T-helper 1 cell treated with Interleukin-12 subunit alpha and Interleukin-12 subunit beta and Interleukin-4 antibody, amounts not matched to agents 30 ng/mL and 1 ng/mL, for 36 hours (primary cell): ENCODE results near the gene CCDC57. TPM values are rescaled to one million over a fixed set of nuclear protein-coding genes. Genes with fewer than 3 reads are reported as not detected.

ENCODE experiments used
- intact Hi-C: fragments of 100-400 bp; cut with micrococcal nuclease; formaldehyde crosslinking; loops from one replicate; pipeline ENCODE4 v1.15.1; 2024
- total RNA-seq: library from RNA; stranded (reverse); gene quantifications from 2 replicates; pipeline ENCODE4 v1.2.3, GENCODE V29; 2022

The CCDC57 gene
- total RNA-seq, 1 donor from 2014 or later = 75.3 TPM

DNA sequence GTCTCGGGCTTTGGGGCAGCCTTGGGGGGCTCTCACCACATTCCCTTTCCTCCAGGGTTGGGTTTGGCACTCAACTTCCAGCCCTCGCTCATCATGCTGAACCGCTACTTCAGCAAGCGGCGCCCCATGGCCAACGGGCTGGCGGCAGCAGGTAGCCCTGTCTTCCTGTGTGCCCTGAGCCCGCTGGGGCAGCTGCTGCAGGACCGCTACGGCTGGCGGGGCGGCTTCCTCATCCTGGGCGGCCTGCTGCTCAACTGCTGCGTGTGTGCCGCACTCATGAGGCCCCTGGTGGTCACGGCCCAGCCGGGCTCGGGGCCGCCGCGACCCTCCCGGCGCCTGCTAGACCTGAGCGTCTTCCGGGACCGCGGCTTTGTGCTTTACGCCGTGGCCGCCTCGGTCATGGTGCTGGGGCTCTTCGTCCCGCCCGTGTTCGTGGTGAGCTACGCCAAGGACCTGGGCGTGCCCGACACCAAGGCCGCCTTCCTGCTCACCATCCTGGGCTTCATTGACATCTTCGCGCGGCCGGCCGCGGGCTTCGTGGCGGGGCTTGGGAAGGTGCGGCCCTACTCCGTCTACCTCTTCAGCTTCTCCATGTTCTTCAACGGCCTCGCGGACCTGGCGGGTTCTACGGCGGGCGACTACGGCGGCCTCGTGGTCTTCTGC, 24.6 kb upstream of the CCDC57 start:
- intact Hi-C loops = no loop called here

DNA sequence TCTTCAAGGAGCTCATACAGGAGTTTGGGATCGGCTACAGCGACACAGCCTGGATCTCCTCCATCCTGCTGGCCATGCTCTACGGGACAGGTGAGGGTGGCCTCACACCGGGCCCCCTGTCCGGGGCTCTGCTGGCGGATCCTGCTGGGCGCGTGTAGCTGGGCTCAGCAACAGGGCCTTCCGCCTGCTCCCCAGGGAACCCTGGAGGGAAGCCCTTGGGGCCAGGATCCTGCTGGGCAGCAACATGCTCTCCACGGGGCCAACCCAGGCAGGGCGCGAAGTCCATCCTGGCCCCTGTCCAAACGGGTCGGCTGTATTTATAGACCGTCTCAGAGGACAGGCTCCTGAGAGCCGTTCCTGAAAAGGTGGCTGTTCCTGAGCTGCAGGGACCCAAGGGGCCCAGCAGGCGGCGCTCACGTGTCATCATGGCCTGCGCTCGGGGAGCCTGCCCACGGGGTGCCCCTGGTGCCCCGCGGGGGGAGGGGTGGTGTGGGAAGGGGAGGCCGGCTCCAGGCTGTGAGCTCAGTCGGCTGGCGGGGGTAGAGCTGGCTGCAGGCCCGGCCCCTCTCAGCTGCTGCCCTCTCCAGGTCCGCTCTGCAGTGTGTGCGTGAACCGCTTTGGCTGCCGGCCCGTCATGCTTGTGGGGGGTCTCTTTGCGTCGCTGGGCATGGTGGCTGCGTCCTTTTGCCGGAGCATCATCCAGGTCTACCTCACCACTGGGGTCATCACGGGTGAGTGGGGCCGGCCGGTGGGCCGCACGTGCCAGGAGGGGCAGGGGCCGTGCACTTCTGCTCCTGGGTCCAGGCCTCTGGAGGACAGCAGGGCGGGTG, 23.7 kb upstream of the CCDC57 start:
- intact Hi-C loops = loop anchor here (1.0 kb wide), 1 partner anchor 85 kb away; no protein-coding TSS in a partner anchor

DNA sequence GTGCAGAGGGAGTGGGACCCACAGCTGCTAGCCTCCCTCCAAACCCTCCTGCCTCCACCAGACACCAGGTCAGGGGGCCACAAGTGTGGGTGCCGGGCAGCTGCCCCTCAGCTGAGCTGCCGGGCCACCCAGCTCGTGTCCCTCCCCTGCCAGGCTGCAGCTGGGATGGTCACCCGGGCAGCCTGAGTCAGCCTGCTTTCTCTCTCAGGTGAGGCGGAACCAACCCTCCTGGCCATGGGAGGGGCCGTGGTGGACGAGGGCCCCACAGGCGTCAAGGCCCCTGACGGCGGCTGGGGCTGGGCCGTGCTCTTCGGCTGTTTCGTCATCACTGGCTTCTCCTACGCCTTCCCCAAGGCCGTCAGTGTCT, 23.1 kb upstream of the CCDC57 start:
- intact Hi-C loops = loop anchor here (1.0 kb wide), 1 partner anchor 86 kb away; no protein-coding TSS in a partner anchor

DNA sequence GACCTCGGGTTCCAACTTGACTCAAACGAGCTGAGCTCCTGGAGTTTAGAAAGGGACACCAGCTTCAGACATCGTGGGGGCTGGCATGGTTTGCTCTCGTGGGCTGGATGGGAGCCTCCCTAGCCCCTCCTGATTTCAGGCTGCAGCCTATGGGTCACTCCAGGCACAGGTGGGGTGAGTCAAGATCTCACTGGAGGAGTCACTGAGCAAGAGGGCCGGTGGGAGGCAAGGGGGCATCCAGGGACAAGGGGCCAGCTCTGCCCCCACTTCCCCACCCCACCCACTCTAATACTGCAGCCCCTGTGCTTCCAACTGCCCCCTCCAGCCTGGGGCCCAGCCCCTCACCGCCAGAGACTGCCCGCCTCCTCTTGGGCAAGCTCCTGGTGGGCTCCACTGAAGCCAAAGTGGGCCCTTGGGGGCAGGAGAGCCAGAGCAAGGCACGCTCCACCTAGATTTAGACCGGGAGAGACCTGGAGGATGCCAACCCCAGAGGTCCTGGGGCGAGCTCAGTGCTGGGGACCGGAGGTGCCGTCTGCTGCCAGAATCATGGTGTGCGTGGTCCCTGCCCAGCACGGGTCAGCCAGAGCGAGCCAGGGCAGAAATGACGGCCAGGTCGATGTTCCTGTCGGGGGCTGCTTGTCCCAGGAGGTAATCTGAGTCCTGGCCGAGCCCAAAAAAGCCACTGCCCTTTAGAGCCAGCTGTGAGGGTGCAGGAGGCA, 22.6 kb upstream of the CCDC57 start:
- intact Hi-C loops = no loop called here

DNA sequence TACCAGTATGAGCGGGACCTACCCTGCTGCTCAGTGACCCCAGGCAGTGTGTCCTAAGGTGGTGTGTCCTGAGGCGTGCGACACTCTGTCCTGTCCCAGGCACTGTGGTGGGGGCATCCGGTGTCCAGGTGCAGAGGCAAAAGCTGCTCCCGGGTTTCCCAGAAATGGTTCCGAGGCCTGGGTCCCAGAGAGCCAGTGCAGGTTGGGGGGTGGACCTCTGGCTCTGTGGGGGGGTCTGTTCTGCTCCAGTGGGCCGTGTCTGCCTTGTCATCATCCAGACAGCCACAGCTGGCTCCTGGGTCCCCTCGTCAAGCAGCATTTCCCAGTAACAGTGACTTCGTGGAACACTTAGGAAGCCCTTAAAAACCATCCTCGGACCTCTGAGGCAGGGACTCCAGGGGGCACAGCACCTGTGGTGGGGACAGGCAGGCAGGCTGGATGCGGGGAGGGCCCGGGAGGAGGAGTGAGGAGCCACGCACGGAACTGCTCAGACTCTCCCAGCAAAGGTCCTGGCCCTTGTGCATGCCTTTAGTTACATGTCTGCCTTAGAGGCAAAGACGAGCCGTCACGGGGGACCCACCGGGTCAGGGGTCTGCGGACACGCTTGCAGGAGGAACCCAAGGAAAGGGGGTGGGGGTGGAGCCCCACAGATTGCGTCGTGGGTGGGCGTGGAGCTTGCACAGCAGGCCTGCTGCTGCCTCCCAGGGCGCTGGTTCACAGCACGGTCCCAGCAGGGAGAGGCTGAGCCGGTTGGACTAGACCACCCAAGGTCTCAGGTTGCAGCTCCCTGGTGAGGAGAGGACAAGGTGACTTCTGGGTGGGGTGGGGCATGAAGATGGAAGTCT, 21.8 kb upstream of the CCDC57 start:
- intact Hi-C loops = no loop called here

DNA sequence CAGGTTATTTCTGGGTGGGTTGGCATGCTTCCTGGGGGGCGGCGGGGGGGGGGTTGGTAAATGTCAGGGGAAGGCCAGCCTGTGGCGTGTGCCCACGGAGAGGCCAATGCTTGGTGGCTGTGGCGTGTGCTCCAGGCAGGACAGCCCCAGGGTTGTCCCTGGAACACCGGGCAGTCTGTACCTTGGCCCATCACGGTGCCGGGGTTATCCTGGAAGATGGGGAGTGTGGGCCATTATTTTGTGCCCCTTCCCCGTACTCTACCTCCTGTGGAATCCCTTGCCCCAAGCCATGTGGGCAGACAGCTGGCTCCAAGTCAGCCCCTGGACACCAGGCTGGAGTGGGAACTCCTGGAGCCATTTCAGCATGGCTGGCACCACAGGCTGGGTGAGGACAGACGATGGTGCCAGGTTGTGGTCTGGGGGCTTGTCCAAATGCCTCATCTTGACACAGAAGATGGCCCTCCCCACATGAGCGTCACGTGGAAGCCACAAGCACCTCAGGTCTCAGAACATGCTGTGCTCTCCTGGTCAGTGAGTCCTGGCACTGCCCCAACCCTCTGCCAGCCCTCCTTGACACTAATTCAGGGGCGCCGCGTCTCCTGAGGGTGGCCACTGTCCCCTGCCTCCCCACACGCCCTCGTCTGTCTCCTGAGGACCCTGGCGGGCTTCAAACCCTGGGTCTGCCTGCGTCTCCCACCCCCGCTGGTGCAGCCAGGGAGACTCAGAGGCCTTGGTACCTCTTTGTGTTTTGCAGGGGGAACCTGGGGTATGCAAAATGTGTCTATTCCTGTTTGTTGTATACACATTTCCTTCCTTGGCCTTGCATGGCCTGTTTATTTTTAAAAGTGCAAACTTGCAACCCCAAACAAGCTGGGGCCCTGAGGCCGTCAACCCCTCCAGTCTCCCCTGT, 20.5 kb upstream of the CCDC57 start:
- intact Hi-C loops = no loop called here

DNA sequence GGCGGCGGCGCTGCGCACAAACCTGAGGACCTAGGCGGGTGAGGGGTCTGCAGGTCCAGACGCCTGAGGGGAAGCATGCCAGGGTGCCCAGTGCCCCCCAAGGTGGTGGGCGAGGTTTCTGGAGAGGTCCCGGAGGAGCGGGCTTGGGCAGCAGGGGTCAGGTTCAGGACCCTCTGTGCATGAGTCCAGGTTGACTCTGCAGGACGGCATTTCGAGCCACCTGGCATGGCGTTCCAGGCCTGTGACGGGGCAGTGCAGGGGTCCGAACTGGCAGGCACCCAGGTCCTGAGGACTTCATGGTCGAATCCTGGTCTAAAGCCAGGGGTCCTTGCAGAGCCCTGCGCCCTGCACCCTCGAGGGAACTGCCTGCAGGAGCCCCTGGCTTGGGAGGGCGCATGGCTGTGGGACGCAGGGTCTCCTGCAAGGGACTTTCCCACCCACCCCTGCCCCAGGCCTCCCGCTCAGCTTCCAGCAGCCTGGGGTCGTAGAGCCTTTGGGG, 19.7 kb upstream of the CCDC57 start:
- intact Hi-C loops = no loop called here

DNA sequence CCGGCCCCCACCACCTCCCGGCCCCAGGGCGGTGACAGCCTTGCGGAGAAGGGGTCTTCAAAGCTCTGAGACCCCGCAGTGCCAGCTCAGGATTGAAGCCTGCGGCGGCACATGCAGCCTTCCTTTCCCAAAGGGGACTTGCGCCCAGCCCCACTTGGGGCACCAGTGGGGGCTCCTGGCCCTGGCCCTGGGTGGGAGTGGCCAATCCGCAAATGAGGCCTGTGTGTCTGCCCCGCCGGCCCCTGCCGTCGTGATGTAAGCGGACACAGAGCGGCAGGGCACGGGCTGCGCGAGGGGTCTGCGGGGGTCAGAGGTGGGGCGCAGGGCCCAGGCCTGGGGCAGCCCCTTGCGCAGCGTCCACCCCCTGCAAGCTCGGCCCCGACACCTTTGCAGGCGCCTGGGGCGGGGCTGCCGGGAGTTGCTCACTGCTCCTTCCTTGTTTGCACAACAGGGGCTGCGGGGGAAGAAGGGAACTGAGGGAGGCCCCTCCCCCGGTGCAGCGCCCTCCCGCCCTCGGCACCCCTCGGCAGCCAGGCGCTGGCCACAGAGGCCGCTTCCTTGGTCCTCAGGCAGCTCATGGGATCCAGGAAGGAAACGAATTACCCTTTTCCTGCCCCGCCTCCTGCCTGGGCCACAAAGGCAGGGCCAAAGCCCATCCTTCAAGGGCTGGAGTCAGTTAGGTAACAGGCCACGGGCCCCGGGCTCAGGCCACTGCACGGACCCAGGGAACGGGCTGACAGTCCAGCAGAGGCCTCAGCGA, 19.1 kb upstream of the CCDC57 start:
- intact Hi-C loops = no loop called here

DNA sequence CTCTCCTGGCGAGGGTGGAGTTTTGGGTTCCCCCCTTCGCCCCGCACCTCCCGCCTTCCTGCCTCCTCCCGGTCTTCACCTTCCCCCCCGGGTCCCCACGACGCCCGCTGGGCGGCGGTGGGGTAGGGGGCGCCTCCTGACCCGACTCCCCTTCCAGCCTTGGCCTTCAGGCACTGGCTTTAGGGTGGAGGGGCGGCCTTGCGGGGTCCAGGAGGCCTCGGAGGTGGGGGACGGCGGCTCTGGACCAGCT, 18.6 kb upstream of the CCDC57 start:
- intact Hi-C loops = no loop called here

DNA sequence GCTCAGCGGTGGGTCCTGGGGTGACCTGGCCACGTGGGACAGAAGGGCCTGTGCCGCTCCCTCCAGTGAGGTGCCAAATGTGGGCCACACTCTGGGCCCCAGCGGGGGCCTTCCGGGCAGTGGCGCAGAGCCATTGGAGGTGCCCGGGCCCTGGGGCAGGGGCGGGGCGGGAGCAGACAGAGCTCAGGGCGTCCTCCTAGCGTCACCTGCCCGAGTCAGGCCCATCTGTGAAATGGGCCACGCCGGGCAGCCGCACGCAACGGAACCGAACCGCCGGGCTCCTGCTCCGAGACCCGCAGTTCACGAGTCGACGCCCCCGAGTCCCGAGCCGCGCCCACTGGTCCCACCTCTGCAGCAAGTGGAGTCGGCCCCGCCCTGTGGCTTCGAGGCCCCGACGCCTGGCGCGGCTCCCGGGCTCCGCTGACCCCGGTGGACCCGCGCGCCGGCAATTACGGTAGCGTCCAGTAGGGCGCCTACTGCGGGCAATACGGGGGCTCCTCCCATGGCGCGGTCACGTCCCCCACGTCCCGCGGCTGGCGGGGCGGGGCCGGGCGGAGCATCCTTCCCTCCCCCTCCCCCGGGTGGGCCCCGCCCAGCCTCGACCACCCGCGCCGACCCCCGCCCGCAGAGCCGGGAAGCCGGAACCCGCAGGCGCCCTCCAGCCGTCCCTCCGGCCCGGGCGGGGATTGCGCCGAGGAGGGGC, 18.1 kb upstream of the CCDC57 start:
- intact Hi-C loops = no loop called here

DNA sequence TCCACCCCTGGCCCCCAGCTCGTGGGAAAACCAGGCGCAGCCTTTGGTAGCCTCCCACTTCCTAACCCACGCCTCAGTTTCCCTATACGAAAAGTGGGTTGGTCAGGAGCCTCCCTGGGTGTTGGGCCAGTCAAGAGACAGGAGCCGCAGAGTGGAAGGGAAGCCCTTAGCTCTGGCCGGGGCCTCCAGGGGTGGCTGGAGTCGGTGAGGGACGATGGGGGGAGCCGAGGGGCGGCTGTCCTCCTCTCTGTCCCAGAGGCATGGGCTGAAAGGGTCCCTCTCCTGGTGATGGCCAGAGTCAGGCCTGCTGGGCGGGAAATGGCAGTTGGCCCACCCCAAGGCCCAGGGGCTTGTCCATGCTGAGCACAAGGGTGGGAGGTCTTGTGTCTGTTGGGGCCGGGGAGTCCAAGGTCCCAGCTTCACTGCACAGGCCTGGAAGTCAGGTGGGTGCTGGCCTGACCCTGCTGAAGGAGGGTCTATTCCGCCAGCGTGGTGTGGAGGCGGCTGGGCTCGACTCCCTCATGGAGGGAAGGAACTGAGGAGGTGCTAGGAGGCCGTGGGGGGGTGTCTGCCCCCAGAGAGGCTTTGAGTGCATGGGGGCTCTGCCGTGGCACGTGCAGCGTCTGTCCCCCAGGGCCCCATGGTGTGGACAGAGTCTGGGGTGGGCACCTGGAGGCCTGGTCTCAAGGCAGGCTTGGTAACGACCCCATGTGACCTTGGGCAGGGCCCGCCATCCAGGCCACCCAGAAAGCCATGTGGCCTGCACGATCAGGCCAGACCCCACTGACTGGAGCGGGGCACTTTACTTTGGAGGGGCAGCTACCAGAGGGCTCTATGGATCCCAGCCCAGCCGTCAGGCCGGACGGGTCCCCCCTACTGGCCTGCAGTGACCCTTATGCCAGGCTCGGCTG, 17.3 kb upstream of the CCDC57 start:
- intact Hi-C loops = loop anchor here (2.0 to 5.0 kb wide), 2 partner anchors 43 to 227 kb away; partner anchors contain the start of genes CSNK1D and NARF

DNA sequence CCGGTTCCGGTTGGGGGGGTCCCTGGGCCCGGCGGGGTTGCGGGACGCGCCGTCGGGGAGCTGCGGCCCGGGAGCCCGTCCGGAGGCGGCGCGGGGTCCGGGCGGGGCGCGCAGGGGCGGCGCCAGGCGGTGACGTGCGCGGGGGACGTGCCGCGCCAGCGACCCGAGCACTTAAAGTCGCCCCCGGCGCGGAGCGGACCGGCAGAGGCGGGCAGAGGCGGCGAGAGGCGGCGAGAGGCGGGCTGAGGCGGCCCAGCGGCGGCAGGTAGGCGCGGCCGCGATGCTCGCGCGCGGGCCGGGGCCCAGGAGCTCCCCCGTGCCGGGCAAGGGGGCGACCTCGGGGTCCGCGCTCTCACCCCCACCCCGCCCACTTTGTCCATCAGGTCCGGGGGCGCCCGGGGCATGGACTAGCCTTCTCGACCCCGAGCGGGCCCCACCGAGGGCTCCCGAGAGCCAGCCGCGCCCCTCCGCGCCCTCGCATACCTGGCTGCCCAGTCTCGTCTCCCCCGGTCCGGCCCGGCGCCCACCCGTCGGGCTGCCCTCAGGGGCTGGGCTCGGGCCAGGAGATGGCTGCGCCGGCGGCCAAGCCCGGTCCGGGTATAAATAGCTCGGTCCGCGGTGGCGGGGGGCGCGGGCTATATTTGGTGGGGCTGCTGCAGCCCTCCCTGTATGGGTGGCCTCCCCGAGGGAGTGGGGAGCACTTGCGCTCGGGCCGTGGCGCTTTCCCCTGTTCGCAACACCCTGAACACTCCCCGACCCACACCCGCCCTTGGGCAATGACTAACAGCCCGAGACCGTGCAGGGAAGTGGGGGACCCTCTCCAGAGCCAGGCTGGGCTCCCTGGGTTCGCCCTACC, 16.4 kb upstream of the CCDC57 start, which contains the start of gene SLC16A3:
Gene SLC16A3, plus strand, starts transcription at position 201 of the 856 bp plus-strand sequence. CDS start 6,967 bp downstream, outside the sequence.
- intact Hi-C loops = loop anchor here (1.0 to 5.0 kb wide), 4 partner anchors 13 to 228 kb away; partner anchors contain the start of genes CSNK1D and NARF

DNA sequence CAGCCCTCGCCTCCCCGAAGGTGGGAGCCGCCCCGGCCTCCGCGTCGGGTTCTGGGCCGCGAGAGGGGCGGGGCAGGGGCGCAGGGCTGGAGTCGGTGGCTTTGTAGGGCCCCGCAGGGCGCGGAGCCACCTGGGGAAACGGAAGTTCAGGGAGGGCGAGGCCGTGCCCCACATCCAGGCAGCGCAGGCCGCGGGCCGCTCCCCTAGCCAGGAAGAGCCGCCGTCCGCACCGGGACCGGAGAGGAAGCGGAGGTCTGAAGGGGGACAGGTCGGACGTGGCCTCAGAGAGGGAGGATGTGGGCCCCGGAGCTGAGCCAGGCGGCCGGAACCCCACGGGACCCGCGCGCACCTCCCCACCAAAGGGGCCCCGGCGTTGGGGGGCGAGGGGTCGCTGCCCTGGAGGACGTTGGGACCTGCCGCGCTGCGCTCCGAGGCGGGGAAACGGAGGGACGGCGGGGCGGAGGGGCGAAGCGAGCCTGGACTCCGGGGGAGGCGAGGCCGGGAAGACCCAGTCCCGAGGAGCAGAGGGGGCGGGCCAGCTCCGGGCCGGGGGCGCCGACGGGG, 15.7 kb upstream of the CCDC57 start:
- intact Hi-C loops = loop anchor here (1.0 to 5.0 kb wide), 4 partner anchors 12 to 229 kb away; partner anchors contain the start of genes CSNK1D and NARF

DNA sequence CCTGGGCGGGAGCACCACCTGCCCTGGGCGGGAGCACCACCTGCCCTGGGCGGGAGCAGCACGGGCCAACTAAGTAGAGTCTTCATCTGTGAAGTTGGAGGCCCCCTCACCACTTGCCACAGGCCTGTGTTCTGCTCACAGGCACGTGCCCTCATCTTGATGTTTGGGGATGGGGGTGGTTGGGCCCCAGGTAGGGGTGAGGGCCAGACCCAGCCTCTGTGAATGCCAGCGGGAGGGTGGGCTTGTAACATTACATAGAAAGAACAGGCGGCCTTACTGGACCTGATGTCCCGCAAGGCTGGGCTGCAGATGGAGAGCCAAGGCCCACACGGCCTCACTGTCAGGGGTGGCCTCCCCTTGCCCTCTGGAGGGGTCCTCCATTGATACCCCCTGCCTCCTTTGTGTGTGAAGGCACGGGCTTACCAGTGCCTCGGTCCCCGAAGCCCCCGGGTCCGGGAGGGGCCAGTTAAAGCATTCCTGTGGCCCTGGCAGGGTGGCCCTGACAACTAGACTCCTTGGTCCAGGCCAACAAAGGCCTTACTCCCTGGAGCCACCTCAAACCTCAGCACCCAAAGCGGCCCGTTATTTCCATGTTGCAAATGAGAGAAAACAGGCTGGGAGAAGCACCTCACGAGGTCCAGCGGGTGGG, 15.1 kb upstream of the CCDC57 start:
- intact Hi-C loops = loop anchor here (1.0 to 5.0 kb wide), 4 partner anchors 11 to 230 kb away; partner anchors contain the start of genes CSNK1D and NARF
